GM20000 (cell line): ENCODE data around the gene CCDC71.
A peak's percentile ranks its signal among the peaks of the same experiment; 100 is the strongest.

Source experiments
- DNase-seq: peaks from one replicate; pipeline ENCODE4 v3.0.0; 2012; ENCODE audit warnings: low spot score
- TF ChIP-seq, protein P1 (sequence below): IDR thresholded peaks from 2 replicates; pipeline ENCODE4 v1.5.1; 2012; ENCODE audit warnings: mild to moderate bottlenecking, control low read depth; ENCODE audit errors: extremely low read depth, missing control alignments

Gene CCDC71

DNA sequence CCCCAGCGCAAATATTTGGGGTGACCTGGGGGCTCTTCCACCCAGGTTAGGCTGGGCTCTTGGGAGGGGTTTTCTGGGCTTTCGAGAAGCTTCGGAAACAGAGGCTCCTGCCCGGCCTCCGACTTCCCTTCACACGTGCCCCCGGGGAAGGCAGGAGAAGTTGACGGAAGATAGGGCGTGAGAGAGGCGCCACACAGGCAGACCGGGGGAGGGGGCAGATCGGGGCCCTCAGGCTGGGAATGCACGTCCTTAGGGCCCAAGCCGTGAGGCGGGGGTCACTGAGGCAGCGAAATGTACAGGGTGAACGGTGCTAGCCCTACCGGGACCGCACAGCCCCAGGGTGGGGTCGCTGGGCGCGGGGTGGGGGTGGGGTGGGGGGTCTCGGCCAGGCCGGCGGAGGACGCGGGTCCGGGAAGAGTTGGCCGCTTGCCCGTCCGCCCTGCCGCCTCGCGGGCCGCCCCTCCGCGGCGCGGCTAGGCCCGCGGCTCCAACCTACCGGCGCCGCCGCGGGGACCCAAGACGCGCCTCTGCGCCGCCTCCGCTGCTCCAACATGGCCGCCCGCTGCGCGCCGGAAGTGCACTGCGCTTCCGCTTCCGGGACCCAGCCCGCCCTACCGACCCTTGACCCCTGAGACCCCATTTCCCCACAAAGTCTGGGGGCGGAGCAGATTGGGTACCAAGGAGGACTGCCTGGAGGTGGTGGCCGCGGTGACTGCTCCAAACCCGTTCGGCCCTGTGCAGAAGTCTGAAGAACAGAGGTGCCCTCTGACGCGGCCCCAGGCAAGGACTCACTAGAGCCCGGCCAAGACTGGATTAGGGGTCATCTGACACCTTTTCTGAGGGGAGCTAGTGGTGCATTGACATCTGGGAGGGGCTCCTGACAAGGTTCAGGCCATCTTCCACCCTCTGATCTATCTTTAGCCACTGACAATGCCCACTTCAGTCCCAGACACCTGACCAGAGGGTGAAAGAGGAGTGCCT lies at the start of gene CCDC71:
CCDC71 (minus strand) TSS at position 561 of the 981 bp plus-strand sequence. CDS start 2,123 bp downstream, outside the sequence.
- TF ChIP-seq, protein P1, sequence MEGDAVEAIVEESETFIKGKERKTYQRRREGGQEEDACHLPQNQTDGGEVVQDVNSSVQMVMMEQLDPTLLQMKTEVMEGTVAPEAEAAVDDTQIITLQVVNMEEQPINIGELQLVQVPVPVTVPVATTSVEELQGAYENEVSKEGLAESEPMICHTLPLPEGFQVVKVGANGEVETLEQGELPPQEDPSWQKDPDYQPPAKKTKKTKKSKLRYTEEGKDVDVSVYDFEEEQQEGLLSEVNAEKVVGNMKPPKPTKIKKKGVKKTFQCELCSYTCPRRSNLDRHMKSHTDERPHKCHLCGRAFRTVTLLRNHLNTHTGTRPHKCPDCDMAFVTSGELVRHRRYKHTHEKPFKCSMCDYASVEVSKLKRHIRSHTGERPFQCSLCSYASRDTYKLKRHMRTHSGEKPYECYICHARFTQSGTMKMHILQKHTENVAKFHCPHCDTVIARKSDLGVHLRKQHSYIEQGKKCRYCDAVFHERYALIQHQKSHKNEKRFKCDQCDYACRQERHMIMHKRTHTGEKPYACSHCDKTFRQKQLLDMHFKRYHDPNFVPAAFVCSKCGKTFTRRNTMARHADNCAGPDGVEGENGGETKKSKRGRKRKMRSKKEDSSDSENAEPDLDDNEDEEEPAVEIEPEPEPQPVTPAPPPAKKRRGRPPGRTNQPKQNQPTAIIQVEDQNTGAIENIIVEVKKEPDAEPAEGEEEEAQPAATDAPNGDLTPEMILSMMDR = no peak

DNA sequence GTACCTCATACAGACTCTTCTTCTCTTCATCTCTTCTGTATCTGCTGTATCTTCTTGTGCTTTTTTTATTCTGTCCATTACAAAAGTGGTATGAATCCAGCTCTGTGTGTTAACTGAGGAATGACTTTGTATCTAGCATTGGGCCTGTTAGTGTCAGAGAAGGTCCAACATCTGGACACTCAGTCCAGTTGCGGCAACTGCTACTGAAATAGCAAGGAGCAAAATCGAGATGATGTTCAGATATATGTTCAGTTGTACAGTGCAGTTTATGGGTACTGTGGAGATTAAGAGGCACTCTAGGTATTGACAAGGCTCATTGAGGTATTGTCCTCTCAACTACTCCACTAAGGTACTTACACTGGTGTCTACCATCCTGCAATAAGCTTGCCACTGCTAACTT lies 47.9 kb upstream of the CCDC71 start:
- no peak for DNase-seq
- TF ChIP-seq, protein P1 = no peak

More for the DNA sequence above, at the start of gene CCDC71:
- DNase-seq = peak; percentile 97

DNA sequence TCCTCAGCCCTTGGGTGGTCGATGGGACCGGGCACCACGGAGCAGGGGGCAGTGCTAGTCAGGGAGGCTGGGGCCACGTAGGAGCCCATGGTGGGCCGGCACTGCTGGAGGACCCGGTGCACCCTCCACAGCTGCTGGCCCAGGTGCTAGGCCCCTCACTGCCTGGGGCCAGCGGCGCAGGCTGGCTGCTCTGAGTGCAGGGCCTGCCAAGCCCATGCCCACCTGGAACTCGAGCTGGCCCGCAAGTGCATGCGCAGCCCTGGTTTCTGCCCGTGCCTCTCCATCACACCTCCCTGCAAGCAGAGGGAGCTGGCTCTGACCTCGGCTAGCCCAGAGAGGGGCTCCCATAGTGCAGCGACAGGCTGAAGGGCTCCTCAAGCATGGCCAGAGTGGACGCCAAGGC lies 47.4 kb upstream of the CCDC71 start:
- TF ChIP-seq, protein P1 = no peak
- DNase-seq = no peak

DNA sequence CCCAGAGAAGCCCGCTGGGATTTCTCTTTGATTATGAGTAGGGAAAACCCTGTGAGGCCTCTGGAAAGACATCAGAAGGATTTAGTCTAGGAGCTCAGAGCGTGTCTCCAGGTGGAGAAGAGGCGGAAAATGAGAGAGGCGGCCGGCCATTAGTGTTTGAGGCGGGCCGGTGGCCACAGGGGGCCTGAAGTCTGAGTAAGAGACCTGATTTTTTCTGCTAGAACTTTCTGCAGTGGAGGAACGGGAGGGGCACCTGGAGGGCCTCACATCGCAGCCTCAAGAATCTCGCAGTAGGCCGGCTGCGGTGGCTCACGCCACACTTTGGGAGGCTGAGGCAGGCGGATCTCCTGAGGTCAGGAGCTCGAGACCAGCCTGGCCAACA lies 33.8 kb upstream of the CCDC71 start:
- TF ChIP-seq, protein P1 = no peak
- peak; percentile 8 for DNase-seq

DNA sequence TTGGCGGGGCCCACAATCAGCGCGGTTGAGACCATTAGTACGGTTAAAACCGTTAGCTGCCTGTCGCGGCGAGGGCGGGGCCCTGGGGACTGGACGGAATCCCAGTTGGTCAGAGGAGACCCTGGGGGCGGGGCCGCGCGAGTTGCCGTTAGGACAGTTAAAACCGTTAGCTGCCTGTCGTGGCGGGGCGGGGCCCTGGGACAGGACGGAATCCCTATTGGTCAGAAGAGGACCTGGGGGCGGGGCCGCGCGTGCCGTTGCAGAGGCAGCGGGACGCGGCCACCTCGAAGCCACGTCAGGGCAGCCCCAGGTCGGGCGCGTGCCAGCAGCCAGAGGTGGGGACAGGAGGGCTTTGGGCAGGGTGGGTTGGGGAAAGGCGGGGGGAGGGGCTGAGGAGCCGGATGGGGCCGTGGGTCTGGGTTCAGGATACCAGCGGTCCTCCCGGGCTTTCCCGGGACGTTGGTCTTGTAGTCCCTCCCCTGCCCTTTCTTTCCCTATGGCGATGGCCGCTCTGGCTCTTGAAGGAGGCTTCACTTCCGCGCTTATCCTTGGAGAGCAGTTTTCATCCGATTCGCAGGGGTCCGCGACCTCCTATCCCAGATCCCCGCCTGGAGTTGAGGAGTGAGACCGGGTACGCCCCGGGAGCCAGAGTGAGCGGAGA lies 33.2 kb upstream of the CCDC71 start:
- peak; percentile 9 for DNase-seq
- TF ChIP-seq, protein P1 = no peak

DNA sequence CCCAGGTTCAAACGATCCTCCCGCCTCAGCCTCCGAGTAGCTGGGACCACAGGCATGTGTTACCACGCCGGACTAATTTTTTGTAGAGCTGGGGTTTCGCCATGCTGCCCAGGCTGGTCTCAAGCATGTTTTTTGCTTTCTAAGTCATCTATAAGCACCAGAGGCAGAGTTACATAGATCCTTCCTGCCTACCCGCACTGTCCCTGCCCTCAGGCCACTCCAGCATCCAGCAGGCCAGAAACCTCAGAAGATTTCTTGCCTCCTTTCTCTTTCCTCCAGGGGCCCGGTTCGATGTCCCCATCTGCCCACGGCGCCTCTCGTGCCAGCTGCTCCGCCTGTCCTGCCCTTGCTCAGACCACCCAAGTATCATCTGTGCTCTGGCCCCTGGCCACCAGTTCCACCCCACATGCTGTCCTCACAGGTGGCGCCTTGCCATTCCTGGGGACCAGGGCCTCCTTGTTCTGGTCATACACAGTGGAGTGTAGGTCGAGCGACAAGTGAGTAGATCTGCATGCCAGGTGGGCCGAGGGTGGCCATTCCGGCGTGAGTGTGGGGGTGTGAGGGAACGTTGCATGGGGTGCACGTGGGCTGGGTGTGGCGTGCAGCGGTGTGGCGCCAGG lies 32.6 kb upstream of the CCDC71 start:
- TF ChIP-seq, protein P1 = no peak

DNA sequence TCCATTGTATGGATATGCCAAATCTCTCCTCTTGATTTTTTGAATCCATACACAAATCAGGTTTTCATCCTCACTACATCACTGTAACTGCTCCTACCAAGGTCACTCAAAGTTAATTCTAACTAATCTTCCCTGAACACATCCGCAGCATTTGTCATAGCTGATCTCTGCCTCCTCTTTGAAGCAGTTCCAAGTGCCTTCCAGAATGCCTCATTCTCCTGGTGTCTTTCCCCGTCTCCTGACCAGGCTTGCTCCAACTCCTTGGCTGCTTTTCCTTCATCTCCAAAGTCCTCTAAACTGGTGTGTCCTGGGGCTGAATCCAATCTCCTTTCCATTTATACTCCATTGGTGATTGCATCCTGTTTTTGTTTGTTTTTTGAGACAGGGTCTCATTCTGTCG lies 32.0 kb upstream of the CCDC71 start:
- no peak for DNase-seq
- TF ChIP-seq, protein P1 = no peak

More for the DNA sequence above, 32.6 kb upstream of the CCDC71 start:
- peak; percentile 15 for DNase-seq
